ENCODE results near the gene PWWP2B.

Gene PWWP2B

GRCh38 chr10:132412316-132413192 lies 15.6 kb downstream of the PWWP2B start:
- TF ChIP-seq, protein P1, sequence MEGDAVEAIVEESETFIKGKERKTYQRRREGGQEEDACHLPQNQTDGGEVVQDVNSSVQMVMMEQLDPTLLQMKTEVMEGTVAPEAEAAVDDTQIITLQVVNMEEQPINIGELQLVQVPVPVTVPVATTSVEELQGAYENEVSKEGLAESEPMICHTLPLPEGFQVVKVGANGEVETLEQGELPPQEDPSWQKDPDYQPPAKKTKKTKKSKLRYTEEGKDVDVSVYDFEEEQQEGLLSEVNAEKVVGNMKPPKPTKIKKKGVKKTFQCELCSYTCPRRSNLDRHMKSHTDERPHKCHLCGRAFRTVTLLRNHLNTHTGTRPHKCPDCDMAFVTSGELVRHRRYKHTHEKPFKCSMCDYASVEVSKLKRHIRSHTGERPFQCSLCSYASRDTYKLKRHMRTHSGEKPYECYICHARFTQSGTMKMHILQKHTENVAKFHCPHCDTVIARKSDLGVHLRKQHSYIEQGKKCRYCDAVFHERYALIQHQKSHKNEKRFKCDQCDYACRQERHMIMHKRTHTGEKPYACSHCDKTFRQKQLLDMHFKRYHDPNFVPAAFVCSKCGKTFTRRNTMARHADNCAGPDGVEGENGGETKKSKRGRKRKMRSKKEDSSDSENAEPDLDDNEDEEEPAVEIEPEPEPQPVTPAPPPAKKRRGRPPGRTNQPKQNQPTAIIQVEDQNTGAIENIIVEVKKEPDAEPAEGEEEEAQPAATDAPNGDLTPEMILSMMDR (IDR thresholded peaks at IDR 0.05; ENCODE audit: low read depth, low read length): no peak
- TF ChIP-seq POLR2A (IDR thresholded peaks at IDR 0.05; ENCODE audit: extremely low read depth, insufficient read length): no peak
- no peak for TF ChIP-seq MAX (IDR thresholded peaks at IDR 0.05; ENCODE audit: low read depth, low read length)
- TF ChIP-seq MYC (IDR thresholded peaks at IDR 0.05; ENCODE audit: low read depth, low read length): no peak
- H3K4me3 ChIP-seq (ENCODE audit: low read depth, low read length): no peak overlapping the region
- no peak for DNase-seq (ENCODE audit: low read depth)

DNA sequence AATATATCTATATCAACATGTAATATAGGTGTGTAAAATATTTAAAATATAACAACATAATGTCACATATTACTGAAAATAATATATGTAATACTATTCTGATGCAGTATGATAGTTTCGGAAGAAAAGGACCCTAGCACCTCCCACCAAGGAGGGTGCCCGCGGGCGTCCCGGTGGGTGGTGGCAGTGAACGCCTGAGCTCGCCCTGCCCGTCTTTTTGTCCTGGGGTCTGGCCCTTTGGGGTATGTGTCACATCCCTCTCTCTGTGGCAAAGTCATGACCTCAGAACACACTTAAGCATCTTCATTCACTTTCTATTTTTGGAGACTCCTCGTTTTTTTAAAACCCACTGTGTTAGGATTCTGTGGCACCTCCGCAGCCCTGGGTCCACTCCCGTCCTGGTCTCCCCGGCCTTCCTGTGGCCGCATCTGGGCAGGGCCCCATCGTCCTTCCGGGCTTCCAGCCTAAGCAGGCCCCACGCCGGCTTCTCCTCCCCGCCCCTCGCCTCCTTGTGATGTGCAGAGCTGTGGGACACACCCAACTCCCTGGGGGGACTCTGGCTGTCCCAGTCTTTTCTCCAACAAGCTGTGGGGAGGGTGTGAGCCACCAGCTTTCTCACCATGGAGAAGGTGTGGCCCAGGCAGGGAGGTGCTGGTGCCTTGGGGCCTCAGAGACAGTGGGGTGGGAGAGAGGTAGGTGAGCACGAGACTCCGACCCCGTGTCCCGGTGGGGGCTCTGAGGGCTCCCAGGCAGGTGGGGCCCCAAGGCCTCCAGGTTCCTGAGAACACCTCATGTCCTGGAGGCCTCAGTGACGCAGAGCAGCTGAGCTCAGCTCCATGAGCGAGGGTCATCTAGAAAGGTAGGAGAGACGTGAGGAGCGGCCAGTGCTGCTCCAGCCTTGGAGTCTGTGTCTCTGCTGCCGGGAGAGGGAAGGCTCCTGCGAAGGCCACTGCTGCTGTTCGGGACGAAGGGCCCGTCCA lies 16.5 kb downstream of the PWWP2B start:
- no peak for DNase-seq (ENCODE audit: low read depth)
- TF ChIP-seq MYC (IDR thresholded peaks at IDR 0.05; ENCODE audit: low read depth, low read length): no peak
- TF ChIP-seq POLR2A (IDR thresholded peaks at IDR 0.05; ENCODE audit: extremely low read depth, insufficient read length): no peak
- TF ChIP-seq, protein P1 (IDR thresholded peaks at IDR 0.05; ENCODE audit: low read depth, low read length): no peak
- H3K4me3 ChIP-seq (ENCODE audit: low read depth, low read length): no peak overlapping the region

- no peak overlapping the region for H3K4me3 ChIP-seq (ENCODE audit: low read depth, low read length)
- DNase-seq (ENCODE audit: low read depth): no peak
- TF ChIP-seq POLR2A (IDR thresholded peaks at IDR 0.05; ENCODE audit: extremely low read depth, insufficient read length): no peak
- no peak for TF ChIP-seq MYC (IDR thresholded peaks at IDR 0.05; ENCODE audit: low read depth, low read length)
- TF ChIP-seq MAX (IDR thresholded peaks at IDR 0.05; ENCODE audit: low read depth, low read length): no peak
- TF ChIP-seq, protein P1 (IDR thresholded peaks at IDR 0.05; ENCODE audit: low read depth, low read length): no peak
Observed at GRCh38 chr10:132414402-132415016, 17.5 kb downstream of the PWWP2B start.

DNA sequence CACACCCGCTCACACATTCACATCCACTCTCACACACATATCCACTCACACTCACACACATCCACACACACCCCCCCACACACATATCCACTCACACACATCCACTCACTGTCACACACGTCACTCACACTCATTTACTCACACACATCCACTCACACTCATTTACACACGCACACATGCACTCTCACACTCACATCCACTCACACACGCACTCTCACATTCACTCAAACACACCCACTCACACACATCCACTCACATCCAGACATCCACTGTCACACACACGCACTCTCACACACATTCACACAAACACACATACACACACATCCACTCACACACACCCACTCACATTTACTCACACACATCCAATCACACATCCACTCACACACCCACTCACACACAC lies 18.3 kb downstream of the PWWP2B start:
- H3K4me3 ChIP-seq (ENCODE audit: low read depth, low read length): no peak overlapping the region
- no peak for TF ChIP-seq MYC (IDR thresholded peaks at IDR 0.05; ENCODE audit: low read depth, low read length)
- TF ChIP-seq, protein P1 (IDR thresholded peaks at IDR 0.05; ENCODE audit: low read depth, low read length): no peak
- TF ChIP-seq POLR2A (IDR thresholded peaks at IDR 0.05; ENCODE audit: extremely low read depth, insufficient read length): no peak
- no peak for TF ChIP-seq MAX (IDR thresholded peaks at IDR 0.05; ENCODE audit: low read depth, low read length)
- DNase-seq (ENCODE audit: low read depth): no peak

- no peak for DNase-seq (ENCODE audit: low read depth)
- no peak overlapping the region for H3K4me3 ChIP-seq (ENCODE audit: low read depth, low read length)
- TF ChIP-seq, protein P1 (IDR thresholded peaks at IDR 0.05; ENCODE audit: low read depth, low read length): no peak
- TF ChIP-seq POLR2A (IDR thresholded peaks at IDR 0.05; ENCODE audit: extremely low read depth, insufficient read length) (no peak), MAX (IDR thresholded peaks at IDR 0.05; ENCODE audit: low read depth, low read length) (no peak), MYC (IDR thresholded peaks at IDR 0.05; ENCODE audit: low read depth, low read length) (no peak)
Observed at GRCh38 chr10:132415956-132416355, 19.0 kb downstream of the PWWP2B start.

Data from NB4 (cell line).